Right lobe of liver (tissue), 4 donors: ENCODE measurements around the gene CDK4.

ENCODE experiments used
- POLR2A ChIP-seq: fragments of 450-650 bp; IDR thresholded peaks from one replicate; pipeline ENCODE4 v1.6.1; 2017; ENCODE audit warnings: antibody characterized with exemption, mild to moderate bottlenecking
- TF ChIP-seq, protein P1 (sequence below), 4 donors: fragments of 200-600 bp in 3 of 4; fragments of 450-650 bp in 1 of 4; IDR thresholded peaks; one replicate each; pipeline versions ENCODE4 v1.5.1 to v1.8.0; 2016 to 2022; ENCODE audit warnings: antibody characterized with exemption in 4 of 4, mild to moderate bottlenecking in 2 of 4
- donor health status: DM: no; HTN: no; CAD: no.
- donor health status: DM: no; HTN: no; CAD: no.
- donor health status: DM: no; HTN: yes; CAD: no.

- TF ChIP-seq POLR2A: no peak
- TF ChIP-seq, protein P1, sequence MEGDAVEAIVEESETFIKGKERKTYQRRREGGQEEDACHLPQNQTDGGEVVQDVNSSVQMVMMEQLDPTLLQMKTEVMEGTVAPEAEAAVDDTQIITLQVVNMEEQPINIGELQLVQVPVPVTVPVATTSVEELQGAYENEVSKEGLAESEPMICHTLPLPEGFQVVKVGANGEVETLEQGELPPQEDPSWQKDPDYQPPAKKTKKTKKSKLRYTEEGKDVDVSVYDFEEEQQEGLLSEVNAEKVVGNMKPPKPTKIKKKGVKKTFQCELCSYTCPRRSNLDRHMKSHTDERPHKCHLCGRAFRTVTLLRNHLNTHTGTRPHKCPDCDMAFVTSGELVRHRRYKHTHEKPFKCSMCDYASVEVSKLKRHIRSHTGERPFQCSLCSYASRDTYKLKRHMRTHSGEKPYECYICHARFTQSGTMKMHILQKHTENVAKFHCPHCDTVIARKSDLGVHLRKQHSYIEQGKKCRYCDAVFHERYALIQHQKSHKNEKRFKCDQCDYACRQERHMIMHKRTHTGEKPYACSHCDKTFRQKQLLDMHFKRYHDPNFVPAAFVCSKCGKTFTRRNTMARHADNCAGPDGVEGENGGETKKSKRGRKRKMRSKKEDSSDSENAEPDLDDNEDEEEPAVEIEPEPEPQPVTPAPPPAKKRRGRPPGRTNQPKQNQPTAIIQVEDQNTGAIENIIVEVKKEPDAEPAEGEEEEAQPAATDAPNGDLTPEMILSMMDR (IDR thresholded peaks at IDR 0.05): no peak
Observed at GRCh38 chr12:57757771-57758170, 5.7 kb upstream of the CDK4 start.
